ENCODE data around the gene GTF2E1.

DNA sequence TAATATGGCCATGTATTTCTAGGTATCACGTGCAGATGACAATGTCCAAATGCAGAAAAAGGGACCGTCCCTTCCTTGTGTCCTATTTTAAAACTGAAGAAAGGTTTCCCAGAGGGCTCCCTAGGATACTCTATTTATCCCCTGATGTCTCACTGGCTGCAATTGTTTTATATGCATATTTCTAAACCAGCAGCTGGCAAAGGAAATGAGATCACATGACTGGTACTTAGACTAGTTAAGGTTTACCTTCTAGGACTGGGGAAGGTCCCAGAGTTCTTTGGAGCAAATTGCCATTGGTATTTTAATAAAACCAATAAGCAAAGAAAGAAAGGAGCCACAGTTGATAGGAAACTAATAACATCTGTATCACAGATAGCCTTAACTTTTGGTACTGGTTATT is 29.5 kb downstream of the GTF2E1 start:
- TF ChIP-seq POLR2AphosphoS5 (IDR thresholded peaks at IDR 0.05) (no peak), POLR2A (IDR thresholded peaks at IDR 0.05) (no peak)

Measured in spleen (tissue), 3 donors.